GM08714 (cell line): ENCODE data around the gene FAM53B.
"Not testable (repeated sequence)": the region's sequence is repeated elsewhere in the genome, so short reads cannot be mapped to it uniquely, and the experiment has no call there.

ENCODE experiments used
- H3K4me3 ChIP-seq: fragments of 200-500 bp; sonication (Bioruptor generic); 2 replicates; pipeline ENCODE4 v1.5.1; 2014; ENCODE audit warnings: mild to moderate bottlenecking, low read length, inconsistent platforms
- ZNF274 ChIP-seq: IDR thresholded peaks from 2 replicates; pipeline ENCODE4 v1.6.1; 2012; ENCODE audit warnings: mild to moderate bottlenecking, low read depth, low read length

Gene FAM53B

GRCh38 chr10:124624006-124624405, 120.2 kb downstream of the FAM53B start:
- H3K4me3 ChIP-seq, result no peak overlapping the region
- TF ChIP-seq ZNF274, result no peak

- H3K4me3 ChIP-seq, result no peak overlapping the region
- no peak for TF ChIP-seq ZNF274
Measured at GRCh38 chr10:124622866-124623536, 121.2 kb downstream of the FAM53B start.

GRCh38 chr10:124622158-124622557, 122.0 kb downstream of the FAM53B start:
- no peak for TF ChIP-seq ZNF274
- H3K4me3 ChIP-seq, result no peak overlapping the region

GRCh38 chr10:124621637-124622036, 122.5 kb downstream of the FAM53B start:
- no peak overlapping the region for H3K4me3 ChIP-seq
- no peak for TF ChIP-seq ZNF274

- peak overlapping the region; percentile 18; the same call in 1 of the 2 replicates for H3K4me3 ChIP-seq
- TF ChIP-seq ZNF274, result no peak
Measured at GRCh38 chr10:124619802-124620490, 124.2 kb downstream of the FAM53B start.

- TF ChIP-seq ZNF274, result no peak
- H3K4me3 ChIP-seq, result no peak overlapping the region; the same call in 1 of the 2 replicates
Measured at GRCh38 chr10:124619195-124619594, 125.0 kb downstream of the FAM53B start.

- no peak overlapping the region for H3K4me3 ChIP-seq
- no peak for TF ChIP-seq ZNF274
Measured at GRCh38 chr10:124618470-124619073, 125.6 kb downstream of the FAM53B start.

GRCh38 chr10:124616836-124617130, 127.4 kb downstream of the FAM53B start:
- H3K4me3 ChIP-seq, result no peak overlapping the region

GRCh38 chr10:124616040-124616835, 127.9 kb downstream of the FAM53B start:
- no peak overlapping the region for H3K4me3 ChIP-seq
- TF ChIP-seq ZNF274, result no peak

More at GRCh38 chr10:124616836-124617130, 127.4 kb downstream of the FAM53B start:
- no peak for TF ChIP-seq ZNF274

- no peak overlapping the region for H3K4me3 ChIP-seq
- no peak for TF ChIP-seq ZNF274
Measured at GRCh38 chr10:124615259-124615658, 128.9 kb downstream of the FAM53B start.

GRCh38 chr10:124614003-124614659, 130.0 kb downstream of the FAM53B start:
- no peak for TF ChIP-seq ZNF274
- H3K4me3 ChIP-seq, result no peak overlapping the region

GRCh38 chr10:124612611-124613498, 131.3 kb downstream of the FAM53B start:
- no peak overlapping the region for H3K4me3 ChIP-seq
- no peak for TF ChIP-seq ZNF274

- no peak overlapping the region for H3K4me3 ChIP-seq
- no peak for TF ChIP-seq ZNF274
Measured at GRCh38 chr10:124611738-124612137, 132.4 kb downstream of the FAM53B start.

- H3K4me3 ChIP-seq, result not testable (repeated sequence)
Measured at GRCh38 chr10:124610851-124611250, 133.3 kb downstream of the FAM53B start.

GRCh38 chr10:124610186-124610585, 134.0 kb downstream of the FAM53B start:
- not testable (repeated sequence) for H3K4me3 ChIP-seq
